Duodenal mucosa (tissue), 2 donors: Measurements from ENCODE around the gene SMYD3.

Experiments
- H3K27ac ChIP-seq: one replicate; pipeline ENCODE4 v1.7.0; 2013; ENCODE audit warnings: low read depth, low read length
- H3K27me3 ChIP-seq, 2 donors: one replicate each; pipeline ENCODE4 v1.7.0; 2013; ENCODE audit warnings: low read length in 2 of 2, control low read depth in 1 of 2; ENCODE audit not compliant: insufficient read depth in 2 of 2, control insufficient read depth in 1 of 2
- H3K36me3 ChIP-seq, 2 donors: one replicate each; pipeline ENCODE4 v1.7.0; 2013; ENCODE audit warnings: low read length in 2 of 2, control low read depth in 1 of 2; ENCODE audit not compliant: insufficient read depth in 2 of 2, control insufficient read depth in 1 of 2
- H3K4me1 ChIP-seq, 2 donors: one replicate each; pipeline ENCODE4 v1.7.0; 2013; ENCODE audit warnings: low read length in 2 of 2, control low read depth in 1 of 2; ENCODE audit not compliant: insufficient read depth in 2 of 2, control insufficient read depth in 1 of 2
- H3K4me3 ChIP-seq, 2 donors: one replicate each; pipeline ENCODE4 v1.7.0; 2013; ENCODE audit warnings: low read length in 2 of 2, low read depth in 1 of 2
- H3K9ac ChIP-seq, 2 donors: one replicate each; pipeline ENCODE4 v1.7.0; 2013; ENCODE audit warnings: low read length in 2 of 2, low read depth in 1 of 2
- H3K9me3 ChIP-seq, 2 donors: one replicate each; pipeline ENCODE4 v1.7.0; 2013; ENCODE audit warnings: low read length in 2 of 2, control low read depth in 1 of 2; ENCODE audit not compliant: control insufficient read depth in 1 of 2

SMYD3 gene

DNA sequence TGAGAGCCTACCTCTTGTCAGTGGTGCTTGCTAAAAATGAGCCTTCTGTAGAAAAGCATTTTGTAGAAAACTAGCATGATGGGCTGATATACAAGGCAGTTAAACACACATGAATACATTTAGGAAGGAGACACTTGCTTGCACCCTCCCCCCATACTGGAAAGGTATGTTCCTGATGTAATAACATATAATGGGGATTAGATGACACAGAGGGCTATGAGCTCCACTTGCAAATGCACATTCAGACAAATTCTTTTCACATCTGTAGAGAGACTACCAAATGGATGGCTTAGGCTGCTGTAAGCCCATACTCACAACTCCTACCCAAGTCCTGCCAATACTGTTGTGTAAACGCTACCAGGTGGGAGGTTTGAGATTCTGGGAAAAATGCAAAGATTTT lies 634.0 kb downstream of the SMYD3 start:
- H3K4me1 ChIP-seq: peaks cover 0 to 3% of the 10 kb centered on the region in 2 donors
- no peak overlapping the region for H3K4me3 ChIP-seq
- no peaks in the 10 kb centered on the region for H3K27me3 ChIP-seq
- no peaks in the 10 kb centered on the region for H3K36me3 ChIP-seq
- no peak overlapping the region for H3K27ac ChIP-seq
- no peaks in the 10 kb centered on the region for H3K9me3 ChIP-seq
- no peak overlapping the region for H3K9ac ChIP-seq

GRCh38 chr1:245872475-245872874 lies 634.6 kb downstream of the SMYD3 start:
- Histone ChIP-seq H3K27me3 (no peaks in the 10 kb centered on the region), H3K4me1 (peaks cover 0 to 3% of the 10 kb centered on the region in 2 donors), H3K9ac (no peak overlapping the region), H3K27ac (no peak overlapping the region), H3K4me3 (no peak overlapping the region), H3K36me3 (no peaks in the 10 kb centered on the region), H3K9me3 (no peaks in the 10 kb centered on the region)

DNA sequence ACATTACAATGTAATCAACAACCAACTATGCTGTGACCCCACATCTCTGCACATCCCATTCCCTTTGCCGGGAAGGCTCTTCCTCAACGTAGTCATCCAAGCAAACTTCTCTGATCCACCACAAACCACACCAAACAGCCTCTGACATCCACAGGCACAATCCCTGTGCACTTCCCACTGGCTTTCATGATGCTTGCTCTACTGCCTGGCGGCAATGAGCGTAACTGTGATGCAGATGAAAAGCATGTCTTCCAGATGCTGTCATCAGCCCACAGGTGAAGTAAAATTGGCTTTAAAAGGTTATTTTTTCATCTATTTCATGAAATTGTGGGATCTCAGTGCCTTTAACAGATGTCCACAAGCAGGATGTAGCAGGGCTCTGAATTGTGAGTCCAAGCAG lies 635.2 kb downstream of the SMYD3 start:
- Histone ChIP-seq H3K9ac (no peak overlapping the region), H3K27ac (no peak overlapping the region), H3K27me3 (no peaks in the 10 kb centered on the region), H3K4me3 (no peak overlapping the region), H3K4me1 (peaks cover 0 to 3% of the 10 kb centered on the region in 2 donors), H3K36me3 (no peaks in the 10 kb centered on the region), H3K9me3 (no peaks in the 10 kb centered on the region)

DNA sequence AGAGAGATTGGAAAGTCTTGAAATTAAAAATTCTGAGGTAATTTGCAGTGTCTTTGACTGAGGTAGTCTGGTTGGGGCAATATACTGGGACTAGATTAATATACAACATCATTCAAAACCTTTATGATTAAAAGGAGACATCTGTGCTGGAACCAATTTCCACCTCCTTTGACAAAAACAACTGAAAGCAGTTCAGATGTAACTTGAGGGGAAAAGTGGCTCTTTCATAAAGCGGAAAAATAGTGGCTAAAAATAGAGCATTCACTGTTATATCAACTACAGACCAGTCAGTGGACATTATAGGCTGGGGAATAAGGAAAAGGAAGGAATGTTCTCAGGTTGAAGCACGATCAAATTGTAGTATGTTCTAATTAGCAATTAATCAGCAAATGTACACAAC lies 635.9 kb downstream of the SMYD3 start:
- H3K4me1 ChIP-seq: peaks cover 0 to 3% of the 10 kb centered on the region in 2 donors
- no peaks in the 10 kb centered on the region for H3K27me3 ChIP-seq
- H3K27ac ChIP-seq: no peak overlapping the region
- no peak overlapping the region for H3K4me3 ChIP-seq
- H3K36me3 ChIP-seq: no peaks in the 10 kb centered on the region
- no peak overlapping the region for H3K9ac ChIP-seq
- H3K9me3 ChIP-seq: no peaks in the 10 kb centered on the region

DNA sequence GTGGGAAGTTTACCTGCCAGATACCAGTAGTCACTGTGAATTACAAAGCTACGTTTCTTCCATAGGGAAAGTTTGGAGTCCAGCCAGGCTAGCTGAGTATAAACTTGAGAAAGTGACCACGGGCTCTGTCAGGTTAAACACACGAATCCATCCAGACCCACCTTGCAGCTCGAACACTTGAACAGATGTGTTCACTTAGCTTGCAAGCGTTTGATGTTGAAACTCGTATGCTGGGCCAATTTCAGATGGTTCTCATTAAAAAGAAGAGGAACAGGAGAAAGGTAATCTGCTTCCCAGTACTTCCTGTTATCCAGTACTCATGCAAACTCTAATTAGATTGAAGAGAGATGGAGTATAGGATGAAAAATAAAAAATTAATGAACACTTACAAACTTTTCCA lies 636.4 kb downstream of the SMYD3 start:
- H3K9me3 ChIP-seq: no peaks in the 10 kb centered on the region
- peaks cover 0 to 3% of the 10 kb centered on the region in 2 donors for H3K4me1 ChIP-seq
- no peaks in the 10 kb centered on the region for H3K36me3 ChIP-seq
- no peak overlapping the region for H3K27ac ChIP-seq
- no peak overlapping the region for H3K4me3 ChIP-seq
- no peak overlapping the region for H3K9ac ChIP-seq
- H3K27me3 ChIP-seq: no peaks in the 10 kb centered on the region

DNA sequence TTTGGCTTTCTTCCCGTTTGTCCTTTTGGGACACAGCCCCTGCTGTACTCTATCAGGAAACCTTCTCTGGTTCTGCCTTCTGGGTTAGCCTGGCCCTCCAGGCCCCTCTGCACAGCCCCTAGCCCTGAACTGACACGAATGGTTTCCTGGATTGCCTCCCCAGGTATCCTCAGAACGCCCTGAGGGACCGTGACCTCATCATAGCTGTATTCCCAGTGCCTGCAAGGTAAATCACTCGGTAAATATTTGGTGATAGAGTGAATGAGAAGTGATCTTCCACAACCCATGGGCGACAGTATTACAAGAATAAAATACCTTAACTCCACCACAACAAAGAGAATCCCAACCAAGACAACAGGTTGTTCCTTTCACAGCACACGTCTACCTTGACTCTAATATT lies 637.2 kb downstream of the SMYD3 start:
- Histone ChIP-seq H3K4me3 (no peak overlapping the region), H3K9ac (no peak overlapping the region), H3K9me3 (no peaks in the 10 kb centered on the region), H3K27ac (no peak overlapping the region), H3K36me3 (no peaks in the 10 kb centered on the region), H3K4me1 (peaks cover 0 to 3% of the 10 kb centered on the region in 2 donors), H3K27me3 (no peaks in the 10 kb centered on the region)

DNA sequence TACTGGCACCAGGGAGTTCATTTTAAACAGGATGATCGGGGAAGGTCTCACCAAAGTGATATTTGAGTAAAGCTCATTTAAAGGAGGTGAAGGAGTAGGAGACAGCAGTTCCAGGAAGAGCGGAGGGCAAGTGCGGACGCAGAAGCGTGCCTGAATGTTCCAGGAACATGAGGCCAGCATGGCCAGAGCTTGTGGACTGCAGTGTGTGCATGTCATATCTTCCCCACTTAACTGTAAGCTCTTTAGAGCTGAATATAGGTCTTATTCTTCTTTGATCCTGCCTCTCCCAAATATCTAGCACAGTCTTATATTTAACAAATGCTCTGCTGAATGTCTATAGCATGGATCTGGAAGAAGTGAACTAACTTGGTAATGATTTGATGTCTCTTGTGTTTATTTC lies 639.3 kb downstream of the SMYD3 start:
- H3K27me3 ChIP-seq: no peaks in the 10 kb centered on the region
- no peaks in the 10 kb centered on the region for H3K9me3 ChIP-seq
- no peak overlapping the region for H3K4me3 ChIP-seq
- no peaks in the 10 kb centered on the region for H3K36me3 ChIP-seq
- no peak overlapping the region for H3K27ac ChIP-seq
- no peaks in the 10 kb centered on the region for H3K4me1 ChIP-seq
- no peak overlapping the region for H3K9ac ChIP-seq

- H3K27me3 ChIP-seq: no peaks in the 10 kb centered on the region
- no peak overlapping the region for H3K4me3 ChIP-seq
- H3K9me3 ChIP-seq: no peaks in the 10 kb centered on the region
- no peaks in the 10 kb centered on the region for H3K4me1 ChIP-seq
- no peaks in the 10 kb centered on the region for H3K36me3 ChIP-seq
- H3K27ac ChIP-seq: no peak overlapping the region
- H3K9ac ChIP-seq: no peak overlapping the region
These were observed 642.2 kb downstream of the SMYD3 start for GRCh38 chr1:245864872-245865271.

DNA sequence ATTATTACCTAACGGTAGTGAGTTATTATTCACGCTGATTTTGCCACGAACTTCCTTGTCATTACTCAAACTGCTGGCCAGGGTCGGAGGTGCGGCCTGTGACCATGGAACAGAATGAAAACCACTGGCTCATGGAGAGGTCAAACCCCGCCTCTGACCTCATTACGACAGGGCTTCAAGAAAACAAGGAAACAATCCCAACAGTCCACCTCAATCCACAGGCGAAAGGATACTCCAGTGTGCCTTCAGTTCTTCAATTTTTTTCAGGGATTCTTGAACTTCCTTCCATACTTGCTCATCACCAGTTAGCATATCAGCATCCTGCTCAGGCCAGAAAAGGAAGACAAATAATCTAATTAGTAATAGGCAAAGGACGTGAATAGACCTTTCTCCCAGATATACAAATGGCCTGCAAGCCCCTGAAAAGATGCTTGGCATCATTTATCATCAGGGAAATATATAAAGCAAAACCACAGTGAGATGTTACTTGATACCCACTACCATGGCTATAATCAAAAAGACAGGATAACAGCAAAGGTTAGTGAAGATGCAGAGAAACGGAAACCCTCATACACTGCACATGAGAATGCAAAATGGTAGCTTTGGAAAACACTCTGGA lies 643.4 kb downstream of the SMYD3 start:
- H3K27ac ChIP-seq: no peak overlapping the region
- no peaks in the 10 kb centered on the region for H3K36me3 ChIP-seq
- no peak overlapping the region for H3K9ac ChIP-seq
- H3K4me3 ChIP-seq: no peak overlapping the region
- no peaks in the 10 kb centered on the region for H3K9me3 ChIP-seq
- H3K27me3 ChIP-seq: no peaks in the 10 kb centered on the region
- H3K4me1 ChIP-seq: no peaks in the 10 kb centered on the region

DNA sequence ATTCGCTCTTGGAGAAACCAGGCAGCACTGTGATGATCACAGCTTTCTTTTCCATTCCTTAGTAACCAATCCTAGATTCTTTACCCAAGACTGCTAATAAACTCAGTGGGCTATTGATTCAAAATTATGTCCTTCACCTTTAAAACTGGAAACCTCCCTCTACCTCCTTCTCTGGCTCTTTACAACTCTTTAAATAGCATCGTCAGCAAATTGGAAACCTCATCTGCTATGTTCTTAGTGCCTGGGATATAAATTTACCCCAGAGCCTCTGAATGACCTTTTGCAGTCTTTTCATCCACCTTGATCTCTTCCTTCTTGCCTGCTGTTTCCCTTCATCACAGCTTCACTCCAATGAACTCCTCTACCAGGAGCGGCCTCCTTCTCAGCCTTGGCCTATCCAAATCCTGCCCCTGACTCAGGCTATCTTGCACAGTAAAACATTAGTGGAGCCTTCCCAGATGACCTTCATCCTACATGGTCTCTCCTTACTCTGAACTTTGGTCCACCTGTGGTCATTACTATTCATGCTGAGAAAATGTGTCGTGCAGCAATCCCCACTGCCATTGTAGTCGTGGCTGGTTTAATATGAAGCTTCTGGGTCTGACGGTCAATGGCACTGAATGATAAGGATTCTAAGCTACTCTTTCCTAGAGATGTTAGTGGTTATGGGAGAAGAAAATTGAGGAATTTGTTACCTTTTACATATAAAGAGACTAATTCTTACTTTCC lies 644.1 kb downstream of the SMYD3 start:
- Histone ChIP-seq H3K4me3 (no peak overlapping the region), H3K27me3 (no peaks in the 10 kb centered on the region), H3K4me1 (no peaks in the 10 kb centered on the region), H3K9ac (no peak overlapping the region), H3K27ac (no peak overlapping the region), H3K36me3 (no peaks in the 10 kb centered on the region), H3K9me3 (no peaks in the 10 kb centered on the region)
